CD14-positive monocyte (primary cell): ENCODE results near the gene ARHGAP18. TPM values are rescaled to one million over a fixed set of nuclear protein-coding genes. Genes with fewer than 3 reads are reported as not detected.

ENCODE experiments used
- DNase-seq, 3 donors: peaks; one replicate each; pipeline ENCODE4 v3.0.0-alpha.2; 2011 to 2022
- H2AFZ ChIP-seq: 2 replicates; pipeline ENCODE4 v1.6.0; 2012; ENCODE audit warnings: mild to moderate bottlenecking, low read depth, low read length, inconsistent platforms; ENCODE audit not compliant: insufficient read depth, poor library complexity, severe bottlenecking
- H3K27ac ChIP-seq, 2 donors: 1 replicate in 1 of 2; 2 replicates in 1 of 2; pipeline ENCODE4 v1.5.1; 2012 to 2013; ENCODE audit warnings: low read length in 2 of 2, control low read depth in 1 of 2, inconsistent platforms in 1 of 2, low read depth in 1 of 2, mild to moderate bottlenecking in 1 of 2
- H3K27me3 ChIP-seq, 2 donors: one replicate each; pipeline versions ENCODE4 v1.6.0 to v1.6.1; 2011 to 2013; ENCODE audit warnings: low read length in 2 of 2; ENCODE audit not compliant: control insufficient read depth in 2 of 2, insufficient read depth in 2 of 2
- H3K36me3 ChIP-seq, 2 donors: replicated peaks in 1 of 2; 1 replicate in 1 of 2; 2 replicates in 1 of 2; pipeline versions ENCODE4 v1.5.1 to v1.6.1; 2012 to 2013; ENCODE audit warnings: low read length in 2 of 2, control low read depth in 1 of 2, inconsistent platforms in 1 of 2, mild to moderate bottlenecking in 1 of 2; ENCODE audit not compliant: insufficient read depth in 2 of 2, control insufficient read depth in 1 of 2
- H3K4me1 ChIP-seq, 2 donors: 1 replicate in 1 of 2; 2 replicates in 1 of 2; pipeline versions ENCODE4 v1.5.1 to v1.6.1; 2012 to 2013; ENCODE audit warnings: low read length in 2 of 2, control low read depth in 1 of 2, inconsistent platforms in 1 of 2, mild to moderate bottlenecking in 1 of 2, moderate library complexity in 1 of 2; ENCODE audit not compliant: insufficient read depth in 2 of 2, control insufficient read depth in 1 of 2
- H3K4me2 ChIP-seq: replicated peaks from 2 replicates; pipeline ENCODE3; 2012; ENCODE audit warnings: low read length, moderate library complexity, mild to moderate bottlenecking; ENCODE audit not compliant: poor library complexity, severe bottlenecking; ENCODE audit errors: extremely low read depth
- H3K4me3 ChIP-seq, 3 experiments: fragments of 200-600 bp in 1 of 3; sonication (generic) in 1 of 3; replicated peaks in 1 of 3; 1 replicate in 2 of 3; 2 replicates in 1 of 3; pipeline ENCODE4 v1.5.1; 2011 to 2013; ENCODE audit warnings: low read length in 3 of 3, mild to moderate bottlenecking in 3 of 3, control low read depth in 2 of 3, low read depth in 2 of 3, inconsistent platforms in 1 of 3, moderate library complexity in 1 of 3
- H3K79me2 ChIP-seq: 2 replicates; pipeline ENCODE4 v1.6.0; 2012; ENCODE audit warnings: mild to moderate bottlenecking, control low read depth, inconsistent platforms, low read length, moderate library complexity; ENCODE audit not compliant: insufficient read depth
- H3K9ac ChIP-seq: 2 replicates; pipeline ENCODE4 v1.6.0; 2017; ENCODE audit warnings: low read length, mild to moderate bottlenecking; ENCODE audit not compliant: insufficient read depth, poor library complexity, severe bottlenecking
- H3K9me3 ChIP-seq, 2 donors: replicated peaks in 1 of 2; 1 replicate in 1 of 2; 2 replicates in 1 of 2; pipeline versions ENCODE4 v1.5.1 to v1.6.1; 2012 to 2013; ENCODE audit warnings: low read length in 2 of 2, control low read depth in 1 of 2; ENCODE audit not compliant: control insufficient read depth in 1 of 2, insufficient read depth in 1 of 2
- H4K20me1 ChIP-seq: 2 replicates; pipeline ENCODE4 v1.6.0; 2012; ENCODE audit warnings: mild to moderate bottlenecking, low read length, control low read depth, moderate library complexity; ENCODE audit not compliant: insufficient read depth
- H3K27ac Mint-ChIP-seq, 7 donors: one replicate each; pipeline ENCODE4 v1.8.0; 2020; ENCODE audit warnings: mild to moderate bottlenecking in 7 of 7, mixed read lengths in 7 of 7, moderate library complexity in 6 of 7, inconsistent platforms in 2 of 7
- H3K27me3 Mint-ChIP-seq, 3 donors: one replicate each; pipeline ENCODE4 v1.8.0; 2021 to 2022; ENCODE audit warnings: low read depth in 3 of 3, mild to moderate bottlenecking in 3 of 3, mixed read lengths in 3 of 3, moderate library complexity in 3 of 3, inconsistent platforms in 1 of 3
- H3K36me3 Mint-ChIP-seq, 2 donors: one replicate each; pipeline ENCODE4 v1.8.0; 2020; ENCODE audit warnings: mixed read lengths in 2 of 2, inconsistent platforms in 1 of 2, mild to moderate bottlenecking in 1 of 2
- H3K4me1 Mint-ChIP-seq: one replicate; pipeline ENCODE4 v1.8.0; 2020; ENCODE audit warnings: mild to moderate bottlenecking, mixed read lengths
- H3K4me3 Mint-ChIP-seq, 2 donors: one replicate each; pipeline ENCODE4 v1.8.0; 2020; ENCODE audit warnings: mild to moderate bottlenecking in 2 of 2, mixed read lengths in 2 of 2, moderate library complexity in 1 of 2
- H3K9me3 Mint-ChIP-seq, 7 donors: one replicate each; pipeline ENCODE4 v1.8.0; 2020 to 2022; ENCODE audit warnings: mixed read lengths in 7 of 7, mild to moderate bottlenecking in 6 of 7, moderate library complexity in 6 of 7, inconsistent platforms in 2 of 7
- CTCF ChIP-seq: fragments of 200-600 bp; IDR thresholded peaks from one replicate; pipeline ENCODE4 v1.8.0; 2022; ENCODE audit warnings: antibody characterized with exemption, mild to moderate bottlenecking
- WGBS: methylation state at CpG from one replicate; pipeline ENCODE4 v1.1.5; 2013; ENCODE audit warnings: missing lambda C conversion rate; ENCODE audit not compliant: insufficient coverage; 5-methylcytosine and 5-hydroxymethylcytosine counted together
- intact Hi-C, 2 donors: fragments of 100-400 bp; cut with micrococcal nuclease; formaldehyde crosslinking; loops; one replicate each; pipeline versions ENCODE4 v1.15.0 to v1.15.1; 2023
- polyA plus RNA-seq, 3 donors: library from polyadenylated mRNA; depleted of rRNA in 1 of 3; unstranded in 2 of 3; stranded (reverse) in 1 of 3; fragments of 300-500 nt in 2 of 3; fragments of >200 nt in 1 of 3; fragmentation: Illumina TruSeq in 2 of 3; gene quantifications; 1 replicate in 2 of 3; 2 replicates in 1 of 3; pipeline ENCODE4 v1.2.3, GENCODE V29; 2012 to 2021

The ARHGAP18 gene
- polyA plus RNA-seq, 3 donors = 3.7 to 5.6 (median 3.8) TPM

- no peak overlapping the region for H3K9ac ChIP-seq
- no peaks in the 10 kb centered on the region for H3K79me2 ChIP-seq
- no peak overlapping the region for H3K27ac ChIP-seq
- no peak for DNase-seq
- no peak for TF ChIP-seq CTCF
- no peak overlapping the region for H3K4me2 ChIP-seq
- intact Hi-C loops = no loop called here
- H2AFZ ChIP-seq = no peak overlapping the region
- H3K27me3 ChIP-seq = no peaks in the 10 kb centered on the region
- H3K4me3 Mint-ChIP-seq = no peak overlapping the region
- H3K4me1 ChIP-seq = no peaks in the 10 kb centered on the region
- H3K9me3 Mint-ChIP-seq = no peaks in the 10 kb centered on the region
- H3K4me1 Mint-ChIP-seq = peaks cover 3% of the 10 kb centered on the region
- no peaks in the 10 kb centered on the region for H3K9me3 ChIP-seq
- H3K27ac Mint-ChIP-seq = no peak overlapping the region
- H3K36me3 Mint-ChIP-seq = peaks cover 23 to 44% of the 10 kb centered on the region in 2 donors
- no peak overlapping the region for H3K4me3 ChIP-seq
- H3K36me3 ChIP-seq = peaks cover 10 to 19% of the 10 kb centered on the region in 2 donors
- no CpG with 5 or more reads among the region's 2 CpGs for WGBS
- H3K27me3 Mint-ChIP-seq = no peaks in the 10 kb centered on the region
- H4K20me1 ChIP-seq = no peaks in the 10 kb centered on the region
Measured at GRCh38 chr6:129628101-129628815, 81.7 kb downstream of the ARHGAP18 start.

GRCh38 chr6:129624488-129624887 is 85.5 kb downstream of the ARHGAP18 start:
- Histone ChIP-seq H3K4me1 (no peaks in the 10 kb centered on the region), H3K36me3 (peaks cover 8 to 10% of the 10 kb centered on the region in 2 donors), H3K9me3 (no peaks in the 10 kb centered on the region), H3K4me3 (no peak overlapping the region), H3K27me3 (no peaks in the 10 kb centered on the region), H4K20me1 (no peaks in the 10 kb centered on the region), H3K4me2 (no peak overlapping the region), H3K79me2 (no peaks in the 10 kb centered on the region), H3K9ac (no peak overlapping the region), H2AFZ (no peak overlapping the region), H3K27ac (no peak overlapping the region)
- Mint-ChIP-seq H3K4me1 (peaks cover 4% of the 10 kb centered on the region), H3K27me3 (peaks cover 0 to 1% (median 0%) of the 10 kb centered on the region in 3 donors), H3K27ac (peak overlapping the region in 1 of 7 donors; percentile 16), H3K4me3 (no peak overlapping the region), H3K36me3 (peaks cover 11 to 24% of the 10 kb centered on the region in 2 donors), H3K9me3 (no peaks in the 10 kb centered on the region)
- no peak for DNase-seq
- intact Hi-C loops = no loop called here
- no CpG with 5 or more reads among the region's 5 CpGs for WGBS
- no peak for TF ChIP-seq CTCF
